HG02981 (cell line): ENCODE measurements around the gene TBCEL.
A peak's percentile ranks its signal among the peaks of the same experiment; 100 is the strongest.
"Not testable (repeated sequence)": the region's sequence is repeated elsewhere in the genome, so short reads cannot be mapped to it uniquely, and the experiment has no call there.

Source experiments
- ATAC-seq: cut with Tn5 transposase; IDR thresholded peaks from one replicate; pipeline ENCODE4 v1.9.1; 2021; ENCODE audit warnings: mild to moderate bottlenecking, moderate library complexity; ENCODE audit not compliant: unreplicated experiment

TBCEL gene, protein sequence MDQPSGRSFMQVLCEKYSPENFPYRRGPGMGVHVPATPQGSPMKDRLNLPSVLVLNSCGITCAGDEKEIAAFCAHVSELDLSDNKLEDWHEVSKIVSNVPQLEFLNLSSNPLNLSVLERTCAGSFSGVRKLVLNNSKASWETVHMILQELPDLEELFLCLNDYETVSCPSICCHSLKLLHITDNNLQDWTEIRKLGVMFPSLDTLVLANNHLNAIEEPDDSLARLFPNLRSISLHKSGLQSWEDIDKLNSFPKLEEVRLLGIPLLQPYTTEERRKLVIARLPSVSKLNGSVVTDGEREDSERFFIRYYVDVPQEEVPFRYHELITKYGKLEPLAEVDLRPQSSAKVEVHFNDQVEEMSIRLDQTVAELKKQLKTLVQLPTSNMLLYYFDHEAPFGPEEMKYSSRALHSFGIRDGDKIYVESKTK

DNA sequence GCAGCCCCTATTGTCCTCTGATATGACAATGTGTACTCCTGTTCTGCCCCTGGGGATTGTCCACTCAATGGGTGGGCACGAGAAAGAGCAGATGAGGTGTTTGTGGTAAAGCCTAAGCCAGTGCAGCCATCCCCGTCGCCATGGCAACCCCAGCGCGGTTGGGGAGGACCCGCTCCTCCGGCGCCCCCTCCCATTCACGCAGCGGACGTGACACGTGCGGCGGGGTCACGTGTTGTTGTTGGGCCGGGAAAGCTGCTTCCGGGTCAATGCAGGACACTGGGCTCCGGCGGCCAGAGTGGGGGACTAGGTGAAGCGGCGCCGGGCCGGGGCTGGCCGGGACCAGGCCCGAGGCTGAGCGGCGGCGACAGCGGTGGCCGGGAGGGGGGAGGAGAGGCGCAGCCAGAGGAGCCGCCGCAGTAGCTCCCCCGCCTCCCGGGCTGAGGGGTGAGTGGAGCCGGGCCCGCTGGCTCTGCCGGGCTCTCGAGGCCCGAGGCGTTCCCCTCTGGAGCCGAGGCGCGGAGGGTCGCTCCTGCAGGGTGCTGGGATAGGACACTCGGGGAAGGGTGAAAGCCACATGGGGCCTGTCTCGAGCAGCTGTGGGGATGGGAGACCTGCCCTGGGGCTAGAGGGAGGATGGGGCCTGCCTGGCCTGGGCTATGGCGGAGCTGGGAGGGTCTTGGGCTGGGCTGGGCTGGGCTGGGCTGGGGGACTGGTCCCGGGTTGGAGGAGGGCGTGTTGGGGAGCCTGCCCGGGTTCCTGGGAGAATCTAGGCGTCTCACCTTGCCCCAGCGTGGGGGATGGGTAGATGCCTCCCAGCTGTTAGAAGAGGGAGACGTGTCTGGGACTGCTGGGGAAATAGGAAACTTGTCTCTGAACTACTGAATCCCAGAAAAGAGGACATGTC is at the start of gene TBCEL:
Gene TBCEL (plus strand): TSS at position 255 of the 904 bp plus-strand sequence. CDS start 21,589 bp downstream, outside the sequence.
- peak; percentile 96 for ATAC-seq

DNA sequence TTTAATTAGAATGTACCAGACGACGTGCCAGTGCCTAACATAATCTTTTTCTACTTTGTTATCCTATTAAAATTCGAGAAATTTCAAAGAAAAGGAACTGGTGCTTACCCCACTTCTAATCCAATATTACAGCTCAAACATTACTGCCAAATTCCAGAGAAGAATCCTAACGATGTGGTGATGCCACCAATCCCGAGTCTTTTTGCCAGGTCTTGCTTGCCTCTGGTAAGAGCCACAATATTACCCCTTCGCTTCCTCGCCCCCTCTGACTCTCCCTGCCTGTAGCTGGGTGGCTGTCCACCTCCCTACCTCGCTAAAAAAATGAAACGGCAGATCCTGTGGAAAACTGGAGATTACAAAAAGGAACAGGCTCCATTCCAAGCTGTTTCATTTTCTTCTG is 49.4 kb upstream of the TBCEL start:
- no peak for ATAC-seq

DNA sequence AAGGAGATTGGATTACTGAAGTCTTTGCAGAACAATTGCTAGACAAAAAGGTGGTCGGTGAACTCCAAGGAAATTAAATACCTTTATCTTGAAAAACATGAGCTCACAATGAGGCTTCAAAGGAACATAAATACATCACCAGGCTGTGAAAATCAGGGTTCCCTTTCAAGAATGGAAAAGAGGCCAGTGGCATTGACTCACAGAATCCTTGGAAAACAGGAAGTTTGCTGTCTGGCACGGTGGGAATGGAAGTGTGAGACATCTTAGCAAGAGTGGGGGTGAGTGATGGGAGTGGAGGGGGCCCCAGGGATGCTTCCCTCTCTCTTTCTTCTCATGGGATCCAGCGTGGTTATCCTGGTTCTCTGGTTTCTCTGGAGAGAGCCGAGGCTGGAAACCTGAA is 48.9 kb upstream of the TBCEL start:
- no peak for ATAC-seq

DNA sequence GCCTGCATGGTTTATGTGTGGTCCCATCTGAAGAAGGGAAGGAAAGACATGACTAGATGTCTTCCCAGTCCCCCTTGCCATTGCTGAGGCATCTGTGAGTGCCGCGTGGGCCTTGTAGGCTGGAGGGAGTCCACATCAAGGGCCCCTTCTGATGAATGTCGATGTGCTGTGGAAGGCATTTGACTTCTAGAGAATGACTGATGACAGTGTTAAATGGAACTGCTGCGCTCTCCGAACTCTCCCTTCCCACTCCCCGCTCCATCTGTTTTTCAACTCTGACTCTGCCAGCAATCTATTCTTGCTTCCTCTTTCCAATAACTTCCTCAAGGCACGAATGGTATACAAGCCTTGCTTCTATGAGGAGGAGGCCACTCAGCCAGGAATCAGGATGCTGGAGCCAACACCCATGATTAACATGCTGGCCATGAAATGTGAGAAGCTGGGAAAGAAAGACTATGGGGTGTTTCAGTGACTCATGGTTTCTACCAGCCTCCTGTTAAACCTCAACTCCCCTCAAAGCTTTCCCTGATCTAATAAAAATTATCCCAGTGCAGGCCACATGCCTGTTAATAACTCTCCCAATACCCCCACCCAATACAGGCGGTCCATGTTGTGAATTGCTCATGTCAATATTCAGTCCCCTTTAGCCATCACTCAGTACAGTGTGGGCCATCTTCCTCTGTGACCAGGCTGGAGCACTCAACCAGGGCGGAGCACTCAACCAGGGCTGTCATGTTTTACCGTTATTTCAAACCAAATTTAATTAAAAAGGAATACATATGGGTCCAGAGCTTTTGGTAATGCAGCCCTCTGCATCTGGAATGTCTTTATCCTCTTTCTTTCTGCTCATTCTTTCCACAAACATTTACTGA is 46.4 kb upstream of the TBCEL start:
- ATAC-seq: no peak

DNA sequence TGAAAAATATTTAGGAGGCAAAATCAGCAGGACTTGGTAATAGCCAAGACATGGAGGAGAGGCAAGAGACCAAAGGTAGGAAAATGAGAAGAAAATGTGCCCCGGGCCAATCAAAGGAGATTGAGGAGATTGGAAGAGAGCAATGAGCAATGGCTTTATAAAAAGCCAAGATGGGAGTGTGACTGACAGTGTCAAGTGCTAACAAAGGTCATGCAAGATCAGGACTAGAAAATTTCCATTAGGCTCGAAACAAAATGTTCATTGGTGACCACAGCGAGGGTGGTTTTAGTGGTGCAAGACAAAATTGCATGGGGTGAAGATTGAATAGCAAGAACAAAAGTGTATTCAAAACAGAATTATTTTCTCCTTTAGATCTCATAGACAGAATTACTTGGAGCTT is 45.2 kb upstream of the TBCEL start:
- no peak for ATAC-seq

DNA sequence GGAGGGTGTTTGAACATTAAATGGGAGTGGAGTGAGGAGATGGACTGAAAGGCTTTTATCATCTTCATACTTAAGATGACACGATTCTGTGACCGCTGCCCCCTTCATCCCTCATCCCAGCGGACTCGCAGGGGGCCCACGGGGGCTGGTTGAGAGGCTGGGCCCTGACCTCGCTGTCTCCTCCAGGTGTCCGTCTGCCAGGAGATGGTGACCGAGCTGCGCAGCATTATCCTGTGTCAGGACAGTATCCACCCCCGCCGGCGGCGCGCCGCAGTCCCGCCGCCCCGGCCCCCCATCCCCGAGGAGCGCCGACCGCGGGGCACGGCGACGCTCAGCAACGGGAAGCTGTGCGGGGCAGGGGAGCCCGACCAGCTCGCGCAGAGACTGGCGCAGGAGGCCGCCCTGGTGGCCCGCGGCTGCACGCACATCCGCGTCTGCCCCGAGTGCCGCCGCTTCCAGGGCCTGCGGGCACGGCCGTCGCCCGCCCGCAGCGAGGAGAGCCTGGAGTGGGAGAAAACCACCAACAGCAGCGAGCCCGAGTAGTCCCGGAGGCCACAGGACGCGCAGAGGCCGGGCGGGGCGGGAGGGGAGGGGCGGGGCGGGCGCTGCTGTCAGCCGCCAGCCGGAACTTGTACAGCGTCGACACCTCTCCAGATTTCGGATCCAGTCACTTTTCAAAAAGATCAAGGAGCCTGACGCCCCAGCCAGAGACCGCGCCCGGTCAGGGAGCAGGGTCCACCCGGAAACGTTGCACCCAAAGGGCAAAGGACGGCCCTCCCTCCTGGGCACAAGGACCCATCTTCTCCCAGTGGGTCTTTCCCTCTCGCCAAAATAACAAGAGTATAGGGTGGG is 38.0 kb upstream of the TBCEL start:
- ATAC-seq: peak; percentile 74

DNA sequence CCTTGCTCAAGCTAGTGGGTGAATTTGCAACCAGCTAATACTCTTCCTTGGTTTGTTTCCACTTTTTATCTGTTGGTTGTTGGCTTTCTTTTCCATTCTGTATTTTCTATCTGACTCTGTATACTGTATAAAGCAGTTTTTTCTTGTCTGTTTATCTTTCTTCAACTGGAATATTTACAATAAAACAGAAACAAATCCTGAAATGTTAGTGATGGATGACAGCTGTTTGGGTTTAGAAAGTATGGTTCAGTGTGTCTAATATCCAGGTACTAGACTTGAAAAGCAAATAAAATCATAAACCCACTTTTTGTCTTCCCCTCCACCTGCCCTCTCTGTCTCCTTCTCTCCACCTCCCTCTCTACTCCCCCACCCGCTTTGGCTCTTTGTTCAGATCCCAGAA is 35.3 kb upstream of the TBCEL start:
- no peak for ATAC-seq

DNA sequence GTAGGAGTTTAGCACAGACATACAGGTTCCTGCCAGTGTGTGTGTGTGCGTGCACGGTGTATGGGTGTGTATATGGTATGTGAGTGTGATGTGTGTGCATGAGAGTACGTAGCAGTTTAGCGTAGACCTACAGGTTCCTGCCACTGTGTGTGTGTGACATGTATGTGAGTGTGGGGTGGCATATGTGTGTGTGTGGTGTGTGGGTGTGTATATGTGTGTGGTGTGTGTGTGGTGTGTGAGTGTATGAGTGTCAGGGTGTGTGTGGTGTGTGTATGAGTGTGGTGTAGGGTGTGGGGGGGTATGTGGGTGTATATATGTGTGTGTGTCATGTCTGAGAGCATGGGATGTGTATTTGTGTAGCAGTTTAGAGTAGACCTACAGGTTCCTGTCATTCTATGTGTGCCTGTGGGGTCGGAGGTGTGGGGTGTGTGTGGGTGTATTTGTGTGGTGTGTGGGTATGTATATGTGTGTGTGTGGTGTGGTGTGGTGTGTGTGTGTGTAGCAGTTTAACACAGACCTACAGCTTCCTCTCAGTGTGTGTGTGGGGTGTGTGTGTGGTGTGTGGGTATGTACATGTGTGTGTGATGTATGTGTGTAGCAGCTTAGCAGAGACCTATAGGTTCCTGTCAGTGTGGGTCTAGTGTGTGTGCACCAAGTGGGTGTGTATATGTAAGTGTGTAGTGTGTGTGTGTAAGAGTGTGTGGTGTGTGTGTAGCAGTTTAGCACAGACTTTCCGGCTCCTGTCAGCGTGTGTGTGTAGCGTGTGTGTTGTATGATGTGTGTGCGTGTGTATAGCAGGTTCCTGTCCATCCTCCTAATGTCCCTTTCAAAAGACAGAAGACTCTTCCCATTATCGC is 31.8 kb upstream of the TBCEL start:
- no peak for ATAC-seq

DNA sequence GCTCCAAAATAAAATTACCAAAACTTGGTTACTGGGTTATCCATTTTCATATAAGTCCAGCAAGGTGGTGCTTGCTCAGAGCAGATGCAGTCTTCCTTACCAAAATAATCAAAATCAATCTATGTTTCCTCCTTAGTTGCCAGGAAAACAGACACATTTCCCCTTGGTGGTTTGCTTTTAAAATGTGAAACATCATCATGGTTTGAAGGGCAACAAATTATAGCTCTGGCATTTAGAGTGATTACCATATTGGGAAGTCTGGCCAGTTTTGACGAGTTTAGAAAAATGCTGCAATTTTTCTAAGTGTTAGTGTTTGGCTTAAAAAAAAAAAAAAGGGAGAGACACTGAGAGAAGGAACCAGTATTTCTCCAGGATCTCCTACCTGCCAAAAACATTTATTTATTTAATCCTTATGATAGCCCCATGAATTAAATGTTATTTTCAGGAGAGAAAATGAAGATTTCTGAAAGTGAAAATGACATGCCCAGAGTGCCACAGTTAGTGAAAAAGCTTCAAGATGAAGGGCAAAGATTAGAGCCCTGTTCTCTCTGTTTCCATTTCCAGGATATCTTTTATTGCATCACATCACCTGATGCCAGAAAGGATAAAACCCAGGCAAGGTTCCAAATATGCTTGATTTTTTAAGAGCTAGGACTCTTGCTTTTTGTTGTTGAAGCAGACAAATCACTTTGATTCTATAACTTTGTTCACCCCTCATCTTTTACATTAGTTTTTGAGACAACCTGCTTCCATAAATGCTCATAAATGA is 29.6 kb upstream of the TBCEL start:
- ATAC-seq: no peak

DNA sequence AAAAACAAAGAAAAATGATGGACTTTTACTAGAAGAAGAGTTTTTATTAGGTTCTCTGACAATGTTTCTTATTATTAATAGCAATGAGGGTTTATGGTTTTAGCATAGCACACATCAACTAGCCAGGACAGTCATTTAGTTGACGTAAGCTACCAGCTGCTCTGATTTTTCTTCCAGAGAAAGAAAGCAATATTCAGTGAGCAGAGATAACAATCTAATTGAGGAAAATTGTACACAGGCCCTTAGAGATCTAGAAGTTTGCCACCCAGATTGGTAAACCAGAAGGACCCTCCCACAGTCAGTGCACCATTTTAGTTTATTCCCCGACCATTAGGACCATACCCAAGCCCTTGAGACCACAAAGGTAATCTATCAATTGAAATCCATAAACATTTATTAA is 28.7 kb upstream of the TBCEL start:
- no peak for ATAC-seq

DNA sequence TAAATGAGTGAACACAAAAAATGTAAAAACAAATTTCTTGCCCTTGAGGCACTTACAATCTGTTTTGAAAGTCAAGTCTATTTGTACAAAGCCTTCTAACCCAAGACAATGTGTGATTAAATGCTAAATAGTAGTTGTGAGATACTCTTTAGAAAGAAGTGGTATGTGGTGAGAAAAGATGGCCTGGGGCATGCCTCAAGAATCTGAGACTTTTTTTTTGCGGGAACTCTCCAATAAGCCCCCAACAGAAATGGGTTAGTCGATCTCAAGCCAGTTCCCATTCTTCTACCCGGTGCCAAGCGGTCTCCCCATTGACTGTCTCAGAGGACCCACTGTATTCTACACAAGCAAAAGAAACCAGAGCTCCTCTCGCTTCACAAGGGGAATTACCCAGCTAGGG is 26.9 kb upstream of the TBCEL start:
- no peak for ATAC-seq

DNA sequence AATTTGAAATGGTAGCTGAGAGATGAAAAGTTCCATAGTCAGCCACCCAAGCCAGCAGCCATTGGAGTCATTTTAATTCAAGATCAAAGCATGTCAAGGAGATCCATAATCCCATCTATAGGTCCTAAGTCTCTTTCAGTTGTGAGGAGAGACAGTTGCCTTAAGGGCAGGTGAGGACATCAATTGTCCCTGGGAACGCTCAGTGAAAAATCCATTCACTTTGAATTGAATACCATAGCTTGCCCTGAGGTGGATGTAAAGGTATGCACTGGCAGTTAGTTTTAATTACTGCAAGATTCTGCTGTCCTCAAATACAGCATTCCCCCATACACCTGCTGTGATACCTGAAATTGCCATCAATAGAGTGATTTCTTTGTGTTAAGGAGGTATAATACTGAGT is 25.3 kb upstream of the TBCEL start:
- ATAC-seq: no peak

DNA sequence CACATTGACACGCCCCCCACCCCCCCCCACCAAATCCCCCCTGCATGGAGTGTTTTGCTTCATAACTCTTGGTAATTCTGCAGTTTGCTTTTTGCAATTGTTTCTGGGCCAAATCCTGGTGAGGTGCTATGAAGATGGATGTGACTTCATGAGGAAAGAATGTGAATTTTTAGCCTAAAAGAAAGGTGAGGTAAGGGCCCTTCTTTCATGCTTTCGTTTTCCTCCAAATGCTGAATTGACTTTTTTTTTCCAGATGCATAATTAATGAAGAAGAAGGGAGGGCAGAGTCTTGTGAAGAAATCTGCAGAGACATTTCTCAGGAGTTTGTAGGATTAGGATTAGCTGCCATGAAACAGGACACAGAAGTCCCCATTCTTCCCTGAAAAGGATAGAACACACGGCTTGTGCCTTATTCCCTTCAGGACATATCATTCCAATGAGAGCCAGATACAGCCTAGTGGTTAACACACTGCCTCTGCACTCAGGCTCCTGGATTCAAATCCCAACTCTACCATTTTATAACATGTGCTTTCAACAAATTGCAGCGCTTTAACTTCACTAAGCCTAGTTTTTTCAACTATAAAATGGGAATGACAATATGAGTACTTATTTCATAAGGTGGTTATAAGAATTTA is 19.6 kb upstream of the TBCEL start:
- no peak for ATAC-seq

DNA sequence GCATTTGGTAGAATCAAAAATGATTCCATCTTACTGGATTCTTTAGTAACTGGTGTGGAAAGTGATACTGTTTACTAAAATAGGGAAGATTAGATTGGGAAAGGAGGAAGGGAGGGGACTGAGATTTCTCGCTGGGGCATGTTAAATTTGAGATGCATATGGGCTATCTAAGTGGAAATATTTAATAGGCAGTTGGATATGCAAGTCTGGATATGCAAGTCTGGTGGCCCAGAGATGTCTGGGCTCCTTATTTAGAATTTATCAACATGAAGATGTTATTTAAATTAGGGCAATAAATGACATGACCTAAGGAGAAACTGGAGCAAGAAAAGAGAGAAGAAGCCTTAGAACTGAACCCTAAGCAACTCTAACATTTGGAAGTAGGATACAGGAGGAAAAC is 17.0 kb upstream of the TBCEL start:
- no peak for ATAC-seq

DNA sequence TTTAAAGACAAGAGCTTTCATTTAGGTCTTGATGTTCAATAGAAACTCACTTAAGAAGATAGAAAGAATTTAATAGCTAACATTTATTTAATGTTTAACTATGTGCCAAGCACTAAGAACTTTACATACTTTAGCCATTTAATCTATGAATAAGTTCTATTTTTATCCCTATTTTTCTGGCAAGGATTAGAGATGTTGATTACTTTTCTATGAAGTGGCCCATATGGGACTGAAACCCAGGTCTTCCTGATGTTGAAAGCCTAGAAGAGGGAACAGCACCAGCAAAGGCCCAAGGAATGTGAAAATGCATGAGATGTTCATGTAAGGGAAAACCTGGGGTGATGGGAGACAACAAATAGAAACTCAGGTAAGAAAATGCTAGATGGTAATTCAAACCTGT is 15.4 kb upstream of the TBCEL start:
- no peak for ATAC-seq

DNA sequence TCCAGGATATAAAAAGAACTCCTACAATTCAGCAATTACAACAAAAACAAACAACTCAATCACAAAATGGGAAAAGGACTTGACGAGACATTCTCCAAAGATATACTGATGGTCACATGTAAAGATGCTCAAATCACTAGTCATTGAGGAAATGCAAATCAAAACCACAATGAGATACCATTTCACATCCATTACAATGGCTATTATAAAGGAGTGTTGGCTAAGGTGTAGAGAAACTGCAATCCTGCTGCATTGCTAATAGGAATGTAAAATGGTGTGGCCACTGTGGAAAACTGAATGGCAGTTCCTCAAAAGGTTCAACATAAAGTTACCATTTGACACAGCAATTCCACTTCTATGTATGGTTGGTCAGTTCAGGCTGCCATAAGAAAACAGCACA is 11.8 kb upstream of the TBCEL start:
- ATAC-seq: no peak

DNA sequence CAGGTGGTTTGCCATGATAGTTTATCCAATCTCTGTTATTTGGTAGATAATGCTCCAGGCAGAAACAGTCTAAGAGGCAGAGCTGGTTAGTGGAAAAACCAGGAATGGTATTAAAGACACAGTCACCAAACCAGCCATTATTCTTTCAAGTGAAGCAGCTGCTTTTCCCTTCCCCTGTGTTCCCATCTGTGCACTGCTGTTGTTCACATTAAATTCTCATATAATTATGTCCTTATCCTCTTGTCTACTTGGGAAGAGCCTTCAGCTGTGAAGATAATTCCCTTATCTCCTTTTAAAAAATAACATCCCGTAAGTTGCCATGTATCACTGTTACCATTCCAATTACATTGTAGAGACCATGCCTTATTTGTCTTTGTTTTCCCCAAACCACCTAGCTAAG is 5.2 kb upstream of the TBCEL start:
- no peak for ATAC-seq

DNA sequence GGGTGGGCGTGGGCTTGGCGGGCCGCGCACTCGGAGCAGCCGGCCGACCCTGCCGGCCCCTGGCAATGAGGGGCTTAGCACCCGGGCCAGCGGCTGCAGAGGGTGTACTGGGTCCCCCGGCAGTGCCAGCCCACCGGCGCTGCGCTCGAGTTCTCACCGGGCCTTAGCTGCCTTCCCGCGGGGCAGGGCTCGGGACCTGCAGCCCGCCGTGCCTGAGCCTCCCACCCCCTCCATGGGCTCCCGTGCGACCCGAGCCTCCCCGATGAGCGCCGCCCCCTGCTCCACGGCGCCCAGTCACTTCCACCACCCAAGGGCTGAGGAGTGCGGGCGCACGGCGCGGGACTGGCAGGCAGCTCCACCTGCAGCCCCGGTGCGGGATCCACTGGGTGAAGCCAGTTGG is 2.2 kb upstream of the TBCEL start:
- not testable (repeated sequence) for ATAC-seq
